ENCODE data around the gene ZBTB2.

Gene ZBTB2

GRCh38 chr6:151330130-151330696 lies 61.1 kb downstream of the ZBTB2 start:
- no peak for TF ChIP-seq CTCF (IDR thresholded peaks at IDR 0.05; ENCODE audit: insufficient read depth, low read depth, low read length, missing control alignments)
- DNase-seq (ENCODE audit: low read depth): no peak
- no peak overlapping the region for H3K4me3 ChIP-seq (ENCODE audit: low read length)

- no peak overlapping the region for H3K4me3 ChIP-seq (ENCODE audit: low read length)
- TF ChIP-seq CTCF (IDR thresholded peaks at IDR 0.05; ENCODE audit: insufficient read depth, low read depth, low read length, missing control alignments): no peak
- no peak for DNase-seq (ENCODE audit: low read depth)
Measured at GRCh38 chr6:151327101-151327500, 64.3 kb downstream of the ZBTB2 start.

GRCh38 chr6:151326116-151326825 lies 65.1 kb downstream of the ZBTB2 start:
- no peak for DNase-seq (ENCODE audit: low read depth)
- no peak for TF ChIP-seq CTCF (IDR thresholded peaks at IDR 0.05; ENCODE audit: insufficient read depth, low read depth, low read length, missing control alignments)
- H3K4me3 ChIP-seq (ENCODE audit: low read length): no peak overlapping the region

- peak overlapping the region; percentile 37 for H3K4me3 ChIP-seq (ENCODE audit: low read length)
- peak; percentile 40 for DNase-seq (ENCODE audit: low read depth)
- no peak for TF ChIP-seq CTCF (IDR thresholded peaks at IDR 0.05; ENCODE audit: insufficient read depth, low read depth, low read length, missing control alignments)
Measured at GRCh38 chr6:151325075-151326050, 66.0 kb downstream of the ZBTB2 start.

- DNase-seq (ENCODE audit: low read depth): no peak
- H3K4me3 ChIP-seq (ENCODE audit: low read length): no peak overlapping the region
- no peak for TF ChIP-seq CTCF (IDR thresholded peaks at IDR 0.05; ENCODE audit: insufficient read depth, low read depth, low read length, missing control alignments)
Measured at GRCh38 chr6:151324488-151324825, 66.9 kb downstream of the ZBTB2 start.

GRCh38 chr6:151323791-151324487 lies 67.4 kb downstream of the ZBTB2 start:
- H3K4me3 ChIP-seq (ENCODE audit: low read length): no peak overlapping the region
- DNase-seq (ENCODE audit: low read depth): peak; percentile 76
- peak; percentile 92 for TF ChIP-seq CTCF (IDR thresholded peaks at IDR 0.05; ENCODE audit: insufficient read depth, low read depth, low read length, missing control alignments)
